CD4-positive, CD25-positive, alpha-beta regulatory T cell (primary cell): ENCODE measurements around the gene ITGA11. TPM values are rescaled to one million over a fixed set of nuclear protein-coding genes. Genes with fewer than 3 reads are reported as not detected.
"Not testable (repeated sequence)": the region's sequence is repeated elsewhere in the genome, so short reads cannot be mapped to it uniquely, and the experiment has no call there.

Source experiments
- ATAC-seq, 2 donors: fragments of 150-1000 bp; cut with Tn5 transposase; one replicate each; pipeline ENCODE4 v1.10.0; 2021; ENCODE audit warnings: low read depth in 2 of 2, moderate number of reproducible peaks in 2 of 2, moderate library complexity in 1 of 2
- DNase-seq, 3 donors: peaks; one replicate each; pipeline versions ENCODE4 v3.0.0 to v3.0.0-alpha.2; 2012 to 2022; ENCODE audit warnings: mixed read lengths in 1 of 3
- H3K27ac ChIP-seq: one replicate; pipeline ENCODE4 v1.7.0; 2013; ENCODE audit warnings: mild to moderate bottlenecking, low read length; ENCODE audit not compliant: insufficient read depth, poor library complexity, severe bottlenecking
- H3K27me3 ChIP-seq: one replicate; pipeline ENCODE4 v1.7.0; 2013; ENCODE audit warnings: low read length; ENCODE audit not compliant: control insufficient read depth, insufficient read depth
- H3K36me3 ChIP-seq: one replicate; pipeline ENCODE4 v1.7.0; 2013; ENCODE audit warnings: mild to moderate bottlenecking, low read length, moderate library complexity; ENCODE audit not compliant: control insufficient read depth, insufficient read depth
- H3K4me1 ChIP-seq: 2 replicates; pipeline ENCODE4 v1.7.0; 2013; ENCODE audit warnings: mild to moderate bottlenecking, low read length; ENCODE audit not compliant: insufficient read depth, control insufficient read depth, poor library complexity, severe bottlenecking
- H3K4me3 ChIP-seq: one replicate; pipeline ENCODE4 v1.7.0; 2013; ENCODE audit warnings: low read depth, mild to moderate bottlenecking, low read length, moderate library complexity
- H3K9me3 ChIP-seq, 2 experiments: 1 replicate in 1 of 2; 2 replicates in 1 of 2; pipeline ENCODE4 v1.7.0; 2013; ENCODE audit warnings: low read length in 2 of 2, mild to moderate bottlenecking in 1 of 2, moderate library complexity in 1 of 2; ENCODE audit not compliant: control insufficient read depth in 2 of 2
- H3K27ac Mint-ChIP-seq, 3 donors: one replicate each; pipeline ENCODE4 v1.8.0; 2020 to 2022; ENCODE audit warnings: mild to moderate bottlenecking in 3 of 3, mixed read lengths in 3 of 3, moderate library complexity in 2 of 3
- H3K27me3 Mint-ChIP-seq: one replicate; pipeline ENCODE4 v1.8.0; 2022; ENCODE audit warnings: mild to moderate bottlenecking, mixed read lengths
- H3K36me3 Mint-ChIP-seq: one replicate; pipeline ENCODE4 v1.8.0; 2020; ENCODE audit warnings: mixed read lengths
- H3K4me1 Mint-ChIP-seq, 4 donors: one replicate each; pipeline ENCODE4 v1.8.0; 2020 to 2022; ENCODE audit warnings: mixed read lengths in 4 of 4, mild to moderate bottlenecking in 1 of 4
- H3K4me3 Mint-ChIP-seq, 4 donors: one replicate each; pipeline ENCODE4 v1.8.0; 2020 to 2022; ENCODE audit warnings: mild to moderate bottlenecking in 4 of 4, mixed read lengths in 4 of 4, moderate library complexity in 3 of 4
- H3K9me3 Mint-ChIP-seq, 7 donors: one replicate each; pipeline ENCODE4 v1.8.0; 2020 to 2022; ENCODE audit warnings: mixed read lengths in 7 of 7, mild to moderate bottlenecking in 3 of 7, moderate library complexity in 2 of 7
- polyA plus RNA-seq, 4 donors: library from polyadenylated mRNA; unstranded; fragments of 300-500 nt; fragmentation: Illumina TruSeq; gene quantifications; one replicate each; pipeline ENCODE4 v1.2.3, GENCODE V29; 2021
- total RNA-seq: library from RNA; stranded (reverse); gene quantifications from one replicate; pipeline ENCODE4 v1.2.3, GENCODE V29; 2022

The ITGA11 gene
- total and polyA plus RNA-seq, 5 donors from 2014 or later = 0.02 to 0.05 TPM; not detected in 3

DNA sequence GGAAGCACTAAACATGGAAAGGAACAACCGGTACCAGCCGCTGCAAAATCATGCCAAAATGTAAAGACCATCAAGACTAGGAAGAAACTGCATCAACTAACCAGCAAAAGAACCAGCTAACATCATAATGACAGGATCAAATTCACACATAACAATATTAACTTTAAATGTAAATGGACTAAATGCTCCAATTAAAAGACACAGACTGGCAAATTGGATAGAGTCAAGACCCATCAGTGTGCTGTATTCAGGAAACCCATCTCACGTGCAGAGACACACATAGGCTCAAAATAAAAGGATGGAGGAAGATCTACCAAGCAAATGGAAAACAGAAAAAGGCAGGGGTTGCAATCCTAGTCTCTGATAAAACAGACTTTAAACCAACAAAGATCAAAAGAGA, 34.0 kb downstream of the ITGA11 start:
- H3K9me3 Mint-ChIP-seq, ATAC-seq, H3K27ac ChIP-seq: not testable (repeated sequence)

DNA sequence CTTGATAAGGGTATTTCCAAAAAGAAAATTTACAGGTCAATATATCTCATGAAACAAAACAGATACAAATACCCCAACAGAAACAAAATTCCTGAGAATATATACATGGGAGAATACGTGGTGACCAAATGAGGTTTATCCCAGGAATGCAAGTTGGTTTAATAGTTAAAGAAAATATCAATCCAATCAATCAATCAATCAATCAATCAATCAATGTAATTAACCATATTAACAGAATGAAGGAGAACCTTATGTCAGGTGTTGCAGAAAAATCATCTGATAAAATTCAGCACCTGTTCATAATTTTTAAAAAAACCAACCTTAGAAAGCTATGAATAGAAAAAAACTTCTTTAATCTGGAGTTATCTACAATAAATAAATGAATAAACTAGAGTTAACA, 35.9 kb downstream of the ITGA11 start:
- no peaks in the 10 kb centered on the region for H3K4me1 Mint-ChIP-seq
- H3K27ac ChIP-seq = no peak overlapping the region
- DNase-seq (no peak), ATAC-seq (no peak)
- peaks cover 0 to 6% (median 0%) of the 10 kb centered on the region in 7 donors for H3K9me3 Mint-ChIP-seq
- H3K36me3 ChIP-seq = no peaks in the 10 kb centered on the region
- H3K4me3 ChIP-seq = no peak overlapping the region
- H3K36me3 Mint-ChIP-seq = peaks cover 5% of the 10 kb centered on the region
- H3K4me1 ChIP-seq = no peaks in the 10 kb centered on the region
- H3K9me3 ChIP-seq = peaks cover 0 to 3% of the 10 kb centered on the region in 2 experiments
- peaks cover 13% of the 10 kb centered on the region for H3K27me3 ChIP-seq
- no peak overlapping the region for H3K4me3 Mint-ChIP-seq
- H3K27ac Mint-ChIP-seq = no peak overlapping the region
- peaks cover 29% of the 10 kb centered on the region for H3K27me3 Mint-ChIP-seq

More for the DNA sequence above, 34.0 kb downstream of the ITGA11 start:
- H3K4me1 ChIP-seq, H3K36me3 Mint-ChIP-seq, H3K4me3 Mint-ChIP-seq, H3K4me3 ChIP-seq, H3K27ac Mint-ChIP-seq, H3K4me1 Mint-ChIP-seq, H3K27me3 ChIP-seq, H3K36me3 ChIP-seq, DNase-seq, H3K9me3 ChIP-seq: not testable (repeated sequence)
- peaks cover 16% of the 10 kb centered on the region for H3K27me3 Mint-ChIP-seq

DNA sequence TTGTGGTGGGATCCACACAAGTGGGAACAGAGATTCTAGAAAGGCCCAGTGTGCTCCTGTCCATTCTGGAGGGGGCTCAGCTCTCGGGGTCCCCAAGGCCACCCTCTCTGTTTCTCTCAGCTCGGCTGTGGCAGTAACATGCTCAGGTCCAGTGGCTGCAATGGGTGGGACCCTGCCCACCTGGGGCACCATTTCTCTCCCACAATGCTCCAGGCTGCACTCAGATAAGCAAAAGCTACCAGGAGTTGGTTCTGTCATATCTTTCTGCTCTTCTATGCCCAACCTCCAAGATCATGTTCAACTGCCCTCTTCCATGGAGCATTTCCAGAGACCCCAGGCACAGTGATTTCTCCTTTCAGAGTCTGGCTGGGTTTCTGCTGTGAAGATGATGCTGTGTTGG, 40.8 kb downstream of the ITGA11 start:
- DNase-seq = no peak
- Histone ChIP-seq H3K4me1 (no peaks in the 10 kb centered on the region), H3K27me3 (peaks cover 16% of the 10 kb centered on the region), H3K4me3 (no peak overlapping the region), H3K36me3 (no peaks in the 10 kb centered on the region), H3K9me3 (peaks cover 0 to 3% of the 10 kb centered on the region in 2 experiments), H3K27ac (no peak overlapping the region)
- H3K4me3 Mint-ChIP-seq = no peak overlapping the region
- ATAC-seq = no peak
- H3K9me3 Mint-ChIP-seq = peaks cover 0 to 6% (median 0%) of the 10 kb centered on the region in 7 donors
- peaks cover 5% of the 10 kb centered on the region for H3K36me3 Mint-ChIP-seq
- peaks cover 29% of the 10 kb centered on the region for H3K27me3 Mint-ChIP-seq
- no peaks in the 10 kb centered on the region for H3K4me1 Mint-ChIP-seq
- no peak overlapping the region for H3K27ac Mint-ChIP-seq

DNA sequence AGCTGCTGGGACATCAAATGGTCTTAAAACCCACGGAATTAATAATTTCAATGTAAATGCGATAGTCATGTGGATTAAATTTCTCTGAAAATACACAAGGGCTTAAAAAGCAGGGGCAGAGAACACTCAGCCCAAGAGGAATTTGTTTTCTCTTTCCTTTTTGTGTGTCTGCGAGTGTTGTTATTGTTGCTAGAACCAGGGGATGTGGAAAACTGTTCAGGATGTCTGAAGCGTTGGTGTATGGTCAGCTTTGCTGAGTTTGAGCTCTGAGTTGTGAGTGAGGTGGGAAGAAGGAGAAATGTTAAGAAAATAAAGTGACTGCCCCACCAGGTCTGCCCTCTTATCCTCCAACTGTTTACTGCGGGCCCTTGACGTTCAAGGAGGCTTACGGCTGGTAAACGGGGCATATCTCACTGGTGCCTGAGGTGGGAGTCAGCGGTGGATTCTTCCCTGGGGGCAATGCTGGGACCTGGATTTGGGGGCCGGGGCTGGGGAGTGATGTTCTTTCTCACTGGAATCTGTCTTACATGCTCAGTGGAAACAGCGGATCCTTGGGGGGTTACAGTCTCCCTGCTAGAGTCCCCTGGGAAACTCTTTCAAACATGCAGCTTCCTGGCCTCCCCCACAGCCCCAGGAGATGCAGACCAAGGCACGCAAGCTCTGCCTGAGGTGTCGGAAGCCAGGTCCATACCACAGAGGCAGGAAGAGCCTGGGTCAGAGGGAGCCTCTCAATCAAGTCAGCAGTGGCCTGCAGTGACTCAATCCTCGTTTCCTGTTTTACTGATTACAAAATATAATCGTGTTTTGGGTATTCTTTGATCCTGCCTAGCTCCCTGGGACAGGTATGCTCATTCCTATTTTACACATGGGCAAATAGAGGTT, 41.8 kb downstream of the ITGA11 start:
- DNase-seq (peak in 1 of 3 donors; percentile 42), ATAC-seq (no peak)
- H3K4me3 Mint-ChIP-seq = no peak overlapping the region

DNA sequence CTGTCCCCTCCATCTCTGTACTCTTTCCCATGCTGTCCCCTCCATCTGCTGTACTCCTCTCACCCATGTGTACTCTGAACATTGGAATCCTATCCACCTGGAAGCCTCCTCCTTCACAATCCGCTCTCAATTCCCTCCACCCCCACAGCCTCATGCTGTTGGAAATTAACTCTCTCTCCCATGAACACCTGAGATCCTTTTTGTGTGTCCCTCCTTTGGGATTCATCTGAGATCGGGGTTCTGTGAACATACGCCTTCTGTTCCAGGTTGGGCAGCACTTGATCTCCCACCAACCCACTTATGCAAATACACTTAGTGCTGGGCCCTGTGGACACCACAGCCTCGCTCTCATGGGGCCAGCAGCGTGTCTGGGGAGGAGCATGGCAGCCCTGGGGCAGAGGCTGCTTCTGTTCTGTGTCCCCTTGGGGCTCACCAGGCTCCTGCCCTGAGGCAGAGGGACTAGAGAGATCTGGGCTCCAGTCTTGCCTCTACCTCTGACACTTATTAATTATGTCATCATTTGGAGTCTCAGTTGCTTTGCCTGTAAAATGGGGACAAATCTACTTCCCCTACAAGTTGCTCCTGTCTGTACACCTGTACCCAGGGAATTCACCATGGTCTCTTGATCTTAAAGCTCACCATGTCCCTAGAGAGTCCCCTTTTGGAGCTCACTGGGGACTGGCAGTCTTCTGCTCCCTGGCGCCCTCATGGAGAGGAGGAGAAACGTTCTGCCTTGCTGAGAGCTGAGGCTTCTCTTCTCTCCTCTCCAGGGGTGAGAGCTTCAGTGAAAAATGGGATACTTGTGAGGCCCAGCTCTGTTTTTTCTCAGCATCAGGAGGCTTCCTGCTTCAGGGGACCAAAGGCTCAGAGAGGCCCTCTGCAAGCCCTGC, 42.7 kb downstream of the ITGA11 start:
- Histone ChIP-seq H3K27ac (no peak overlapping the region), H3K9me3 (peaks cover 0 to under 1% of the 10 kb centered on the region in 2 experiments), H3K36me3 (no peaks in the 10 kb centered on the region), H3K4me3 (no peak overlapping the region), H3K27me3 (peaks cover 16% of the 10 kb centered on the region), H3K4me1 (no peaks in the 10 kb centered on the region)
- Mint-ChIP-seq H3K27me3 (peaks cover 20% of the 10 kb centered on the region), H3K9me3 (peaks cover 0 to 2% (median 0%) of the 10 kb centered on the region in 7 donors), H3K4me3 (no peak overlapping the region), H3K36me3 (no peaks in the 10 kb centered on the region), H3K4me1 (no peaks in the 10 kb centered on the region), H3K27ac (no peak overlapping the region)
- DNase-seq = no peak
- ATAC-seq = no peak

More for the DNA sequence above, 41.8 kb downstream of the ITGA11 start:
- Histone ChIP-seq H3K27ac (no peak overlapping the region), H3K27me3 (peaks cover 16% of the 10 kb centered on the region), H3K36me3 (no peaks in the 10 kb centered on the region), H3K4me1 (no peaks in the 10 kb centered on the region), H3K9me3 (peaks cover 0 to 3% of the 10 kb centered on the region in 2 experiments), H3K4me3 (no peak overlapping the region)
- H3K4me1 Mint-ChIP-seq = no peaks in the 10 kb centered on the region
- peaks cover 0 to 4% (median 0%) of the 10 kb centered on the region in 7 donors for H3K9me3 Mint-ChIP-seq
- peaks cover 26% of the 10 kb centered on the region for H3K27me3 Mint-ChIP-seq
- H3K27ac Mint-ChIP-seq = no peak overlapping the region
- peaks cover 3% of the 10 kb centered on the region for H3K36me3 Mint-ChIP-seq

DNA sequence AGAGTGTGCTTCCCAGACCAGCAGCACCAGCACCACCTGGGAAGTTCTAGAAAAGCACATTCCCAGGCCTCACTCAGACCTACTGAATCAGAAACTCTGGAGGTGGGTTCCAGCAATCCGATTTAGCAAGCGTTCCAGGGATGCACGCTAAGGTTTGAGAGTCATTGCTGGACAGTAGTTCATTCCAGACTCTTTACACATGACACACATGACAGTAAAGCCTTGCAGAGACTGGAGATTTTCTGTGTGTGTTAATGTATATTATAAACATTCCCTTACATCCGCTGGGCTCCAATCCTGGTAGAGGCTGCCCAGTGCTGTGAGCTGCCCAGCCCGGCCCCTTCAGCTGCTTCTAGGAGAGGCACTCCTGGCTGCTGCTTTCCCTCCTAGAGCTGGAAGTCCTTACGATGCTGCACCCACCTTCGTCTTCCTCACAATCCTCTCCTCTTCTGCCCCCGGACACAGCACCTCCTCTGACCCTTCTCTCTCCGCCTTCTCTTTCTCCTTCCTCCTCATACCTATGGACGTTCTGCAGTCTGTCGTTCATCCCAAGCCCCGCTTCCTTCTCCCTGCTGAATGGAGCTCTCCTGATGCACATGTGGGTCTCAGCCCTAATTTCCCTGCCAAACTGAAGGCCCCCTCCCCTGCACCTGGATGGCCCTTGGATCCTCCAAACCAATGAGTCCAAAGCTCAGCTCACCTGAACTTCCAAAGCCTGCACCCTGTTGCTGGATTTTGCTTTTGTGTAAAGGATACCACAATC, 44.4 kb downstream of the ITGA11 start:
- Mint-ChIP-seq H3K4me1 (no peaks in the 10 kb centered on the region), H3K9me3 (no peaks in the 10 kb centered on the region), H3K27me3 (peaks cover 13% of the 10 kb centered on the region), H3K27ac (no peak overlapping the region), H3K4me3 (no peak overlapping the region), H3K36me3 (no peaks in the 10 kb centered on the region)
- Histone ChIP-seq H3K4me3 (no peak overlapping the region), H3K4me1 (no peaks in the 10 kb centered on the region), H3K9me3 (no peaks in the 10 kb centered on the region), H3K27me3 (peaks cover 11% of the 10 kb centered on the region), H3K27ac (no peak overlapping the region), H3K36me3 (no peaks in the 10 kb centered on the region)
- ATAC-seq (no peak), DNase-seq (no peak)

GRCh38 chr15:68386587-68387288, 45.2 kb downstream of the ITGA11 start:
- Mint-ChIP-seq H3K27me3 (peaks cover 5% of the 10 kb centered on the region), H3K27ac (no peak overlapping the region), H3K4me3 (no peak overlapping the region), H3K4me1 (no peaks in the 10 kb centered on the region), H3K9me3 (no peaks in the 10 kb centered on the region), H3K36me3 (no peaks in the 10 kb centered on the region)
- H3K4me3 ChIP-seq = no peak overlapping the region
- H3K27me3 ChIP-seq = peaks cover 4% of the 10 kb centered on the region
- H3K4me1 ChIP-seq = no peaks in the 10 kb centered on the region
- H3K27ac ChIP-seq = no peak overlapping the region
- DNase-seq (no peak), ATAC-seq (no peak)
- H3K9me3 ChIP-seq = no peaks in the 10 kb centered on the region
- H3K36me3 ChIP-seq = no peaks in the 10 kb centered on the region
